ENCODE data around the gene ACAT2.
A peak's percentile ranks its signal among the peaks of the same experiment; 100 is the strongest.

The ACAT2 gene

GRCh38 chr6:159756508-159756907 lies 5.3 kb upstream of the ACAT2 start:
- Histone ChIP-seq H3K27ac (ENCODE audit: extremely low read depth, low read depth, low read length) (no peak overlapping the region), H3K4me3 (ENCODE audit: low read depth, low read length) (no peak overlapping the region), H3K4me1 (ENCODE audit: control insufficient read depth, insufficient read depth, low read length) (no peaks in the 10 kb centered on the region), H3K9me3 (ENCODE audit: control insufficient read depth, insufficient read depth, low read depth, low read length) (no peaks in the 10 kb centered on the region), H3K36me3 (ENCODE audit: control insufficient read depth in 2 of 2, insufficient read depth in 1 of 2, low read length in 2 of 2) (peaks cover 17 to 74% of the 10 kb centered on the region in 2 experiments)
- ChIA-PET CTCF (no interaction called here), POLR2A (interaction anchor here (0.6 to 0.9 kb wide), 2 partner anchors 34 to 223 kb away, joined by 4 to 5 read pairs; partner anchors contain the start of gene MRPL18)
- no peak for TF ChIP-seq ZFP3 (tag by site-specific recombination; IDR thresholded peaks at IDR 0.05; ENCODE audit: low read depth)
- no peak for TF ChIP-seq ZNF544 (tag by site-specific recombination; IDR thresholded peaks at IDR 0.05)
- no peak for TF ChIP-seq ZSCAN30 (tag by site-specific recombination; IDR thresholded peaks at IDR 0.05)
- no peak for TF ChIP-seq ZNF335 (tag by site-specific recombination; conservative IDR thresholded peaks at IDR 0.05)
- TF ChIP-seq, protein P1, sequence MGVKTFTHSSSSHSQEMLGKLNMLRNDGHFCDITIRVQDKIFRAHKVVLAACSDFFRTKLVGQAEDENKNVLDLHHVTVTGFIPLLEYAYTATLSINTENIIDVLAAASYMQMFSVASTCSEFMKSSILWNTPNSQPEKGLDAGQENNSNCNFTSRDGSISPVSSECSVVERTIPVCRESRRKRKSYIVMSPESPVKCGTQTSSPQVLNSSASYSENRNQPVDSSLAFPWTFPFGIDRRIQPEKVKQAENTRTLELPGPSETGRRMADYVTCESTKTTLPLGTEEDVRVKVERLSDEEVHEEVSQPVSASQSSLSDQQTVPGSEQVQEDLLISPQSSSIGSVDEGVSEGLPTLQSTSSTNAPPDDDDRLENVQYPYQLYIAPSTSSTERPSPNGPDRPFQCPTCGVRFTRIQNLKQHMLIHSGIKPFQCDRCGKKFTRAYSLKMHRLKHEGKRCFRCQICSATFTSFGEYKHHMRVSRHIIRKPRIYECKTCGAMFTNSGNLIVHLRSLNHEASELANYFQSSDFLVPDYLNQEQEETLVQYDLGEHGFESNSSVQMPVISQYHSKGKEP (tag by site-specific recombination; IDR thresholded peaks at IDR 0.05): no peak
- TF ChIP-seq ZNF140 (tag by site-specific recombination; IDR thresholded peaks at IDR 0.05): no peak
- TF ChIP-seq, protein P2, sequence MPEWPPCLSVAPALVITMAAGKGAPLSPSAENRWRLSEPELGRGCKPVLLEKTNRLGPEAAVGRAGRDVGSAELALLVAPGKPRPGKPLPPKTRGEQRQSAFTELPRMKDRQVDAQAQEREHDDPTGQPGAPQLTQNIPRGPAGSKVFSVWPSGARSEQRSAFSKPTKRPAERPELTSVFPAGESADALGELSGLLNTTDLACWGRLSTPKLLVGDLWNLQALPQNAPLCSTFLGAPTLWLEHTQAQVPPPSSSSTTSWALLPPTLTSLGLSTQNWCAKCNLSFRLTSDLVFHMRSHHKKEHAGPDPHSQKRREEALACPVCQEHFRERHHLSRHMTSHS (tag by site-specific recombination; IDR thresholded peaks at IDR 0.05): no peak
- TF ChIP-seq, protein P3, sequence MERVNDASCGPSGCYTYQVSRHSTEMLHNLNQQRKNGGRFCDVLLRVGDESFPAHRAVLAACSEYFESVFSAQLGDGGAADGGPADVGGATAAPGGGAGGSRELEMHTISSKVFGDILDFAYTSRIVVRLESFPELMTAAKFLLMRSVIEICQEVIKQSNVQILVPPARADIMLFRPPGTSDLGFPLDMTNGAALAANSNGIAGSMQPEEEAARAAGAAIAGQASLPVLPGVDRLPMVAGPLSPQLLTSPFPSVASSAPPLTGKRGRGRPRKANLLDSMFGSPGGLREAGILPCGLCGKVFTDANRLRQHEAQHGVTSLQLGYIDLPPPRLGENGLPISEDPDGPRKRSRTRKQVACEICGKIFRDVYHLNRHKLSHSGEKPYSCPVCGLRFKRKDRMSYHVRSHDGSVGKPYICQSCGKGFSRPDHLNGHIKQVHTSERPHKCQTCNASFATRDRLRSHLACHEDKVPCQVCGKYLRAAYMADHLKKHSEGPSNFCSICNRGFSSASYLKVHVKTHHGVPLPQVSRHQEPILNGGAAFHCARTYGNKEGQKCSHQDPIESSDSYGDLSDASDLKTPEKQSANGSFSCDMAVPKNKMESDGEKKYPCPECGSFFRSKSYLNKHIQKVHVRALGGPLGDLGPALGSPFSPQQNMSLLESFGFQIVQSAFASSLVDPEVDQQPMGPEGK (tag by site-specific recombination; IDR thresholded peaks at IDR 0.05): no peak
- TF ChIP-seq, protein P4, sequence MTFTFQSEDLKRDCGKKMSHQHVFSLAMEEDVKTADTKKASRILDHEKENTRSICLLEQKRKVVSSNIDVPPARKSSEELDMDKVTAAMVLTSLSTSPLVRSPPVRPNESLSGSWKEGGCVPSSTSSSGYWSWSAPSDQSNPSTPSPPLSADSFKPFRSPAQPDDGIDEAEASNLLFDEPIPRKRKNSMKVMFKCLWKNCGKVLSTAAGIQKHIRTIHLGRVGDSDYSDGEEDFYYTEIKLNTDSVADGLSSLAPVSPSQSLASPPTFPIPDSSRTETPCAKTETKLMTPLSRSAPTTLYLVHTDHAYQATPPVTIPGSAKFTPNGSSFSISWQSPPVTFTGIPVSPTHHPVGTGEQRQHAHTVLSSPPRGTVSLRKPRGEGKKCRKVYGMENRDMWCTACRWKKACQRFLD (tag by site-specific recombination; IDR thresholded peaks at IDR 0.05): no peak
- TF ChIP-seq ZNF629 (tag by site-specific recombination; IDR thresholded peaks at IDR 0.05): no peak
- no peak for TF ChIP-seq MYNN (tag by site-specific recombination; IDR thresholded peaks at IDR 0.05; ENCODE audit: borderline replicate concordance)
- no peak for TF ChIP-seq ZBTB1 (tag by site-specific recombination; IDR thresholded peaks at IDR 0.05)
- TF ChIP-seq ZNF169 (tag by site-specific recombination; IDR thresholded peaks at IDR 0.05): no peak
- TF ChIP-seq SP3 (tag by site-specific recombination; IDR thresholded peaks at IDR 0.05): no peak
- TF ChIP-seq ZNF426 (tag by site-specific recombination; IDR thresholded peaks at IDR 0.05): no peak
- no peak for TF ChIP-seq SALL2 (tag by site-specific recombination; IDR thresholded peaks at IDR 0.05; ENCODE audit: borderline replicate concordance)
- no peak for TF ChIP-seq ZNF830 (tag by site-specific recombination; IDR thresholded peaks at IDR 0.05; ENCODE audit: low read depth)

- ChIA-PET CTCF (no interaction called here), POLR2A (interaction anchor here (0.7 to 5.7 kb wide), 2 partner anchors 8 to 31 kb away, joined by 3 to 68 read pairs; partner anchors contain the start of gene WTAP)
- H3K4me1 ChIP-seq (ENCODE audit: control insufficient read depth, insufficient read depth, low read length): no peaks in the 10 kb centered on the region
- no peak overlapping the region for H3K27ac ChIP-seq (ENCODE audit: extremely low read depth, low read depth, low read length)
- no peak overlapping the region for H3K4me3 ChIP-seq (ENCODE audit: low read depth, low read length)
- H3K36me3 ChIP-seq (ENCODE audit: control insufficient read depth in 2 of 2, insufficient read depth in 1 of 2, low read length in 2 of 2): peaks cover 12 to 64% of the 10 kb centered on the region in 2 experiments; a peak in 2 of 3 replicates
- H3K9me3 ChIP-seq (ENCODE audit: control insufficient read depth, insufficient read depth, low read depth, low read length): no peaks in the 10 kb centered on the region
- TF ChIP-seq ZNF571 (tag by site-specific recombination; IDR thresholded peaks at IDR 0.05) (no peak), ZNF214 (tag by site-specific recombination; IDR thresholded peaks at IDR 0.05; ENCODE audit: borderline replicate concordance) (no peak), ZFP3 (tag by site-specific recombination; IDR thresholded peaks at IDR 0.05; ENCODE audit: low read depth) (no peak), ZNF366 (tag by site-specific recombination; conservative IDR thresholded peaks at IDR 0.05) (peak; percentile 26; the same call in 1 of the 2 replicates), IKZF3 (tag by site-specific recombination; IDR thresholded peaks at IDR 0.05) (peak; percentile 37; the same call in 1 of the 2 replicates), ZNF555 (tag by site-specific recombination; conservative IDR thresholded peaks at IDR 0.05) (no peak), ZBTB17 (tag by site-specific recombination; IDR thresholded peaks at IDR 0.05) (no peak)
- TF ChIP-seq, protein P5, sequence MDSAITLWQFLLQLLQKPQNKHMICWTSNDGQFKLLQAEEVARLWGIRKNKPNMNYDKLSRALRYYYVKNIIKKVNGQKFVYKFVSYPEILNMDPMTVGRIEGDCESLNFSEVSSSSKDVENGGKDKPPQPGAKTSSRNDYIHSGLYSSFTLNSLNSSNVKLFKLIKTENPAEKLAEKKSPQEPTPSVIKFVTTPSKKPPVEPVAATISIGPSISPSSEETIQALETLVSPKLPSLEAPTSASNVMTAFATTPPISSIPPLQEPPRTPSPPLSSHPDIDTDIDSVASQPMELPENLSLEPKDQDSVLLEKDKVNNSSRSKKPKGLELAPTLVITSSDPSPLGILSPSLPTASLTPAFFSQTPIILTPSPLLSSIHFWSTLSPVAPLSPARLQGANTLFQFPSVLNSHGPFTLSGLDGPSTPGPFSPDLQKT (IDR thresholded peaks at IDR 0.05; ENCODE audit: borderline replicate concordance, low read depth, low read length): no peak
- TF ChIP-seq, protein P6, sequence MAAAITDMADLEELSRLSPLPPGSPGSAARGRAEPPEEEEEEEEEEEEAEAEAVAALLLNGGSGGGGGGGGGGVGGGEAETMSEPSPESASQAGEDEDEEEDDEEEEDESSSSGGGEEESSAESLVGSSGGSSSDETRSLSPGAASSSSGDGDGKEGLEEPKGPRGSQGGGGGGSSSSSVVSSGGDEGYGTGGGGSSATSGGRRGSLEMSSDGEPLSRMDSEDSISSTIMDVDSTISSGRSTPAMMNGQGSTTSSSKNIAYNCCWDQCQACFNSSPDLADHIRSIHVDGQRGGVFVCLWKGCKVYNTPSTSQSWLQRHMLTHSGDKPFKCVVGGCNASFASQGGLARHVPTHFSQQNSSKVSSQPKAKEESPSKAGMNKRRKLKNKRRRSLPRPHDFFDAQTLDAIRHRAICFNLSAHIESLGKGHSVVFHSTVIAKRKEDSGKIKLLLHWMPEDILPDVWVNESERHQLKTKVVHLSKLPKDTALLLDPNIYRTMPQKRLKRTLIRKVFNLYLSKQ (tag by site-specific recombination; IDR thresholded peaks at IDR 0.05; ENCODE audit: borderline replicate concordance): no peak
These were observed 3.5 kb upstream of the ACAT2 start for GRCh38 chr6:159758031-159759001.
